HG03095 (cell line): ENCODE results near the gene UNC45B.
"Not testable (repeated sequence)": the region's sequence is repeated elsewhere in the genome, so short reads cannot be mapped to it uniquely, and the experiment has no call there.

Experiments used
- ATAC-seq: cut with Tn5 transposase; IDR thresholded peaks from one replicate; pipeline ENCODE4 v1.9.1; 2021; ENCODE audit warnings: moderate library complexity; ENCODE audit not compliant: unreplicated experiment

The UNC45B gene

DNA sequence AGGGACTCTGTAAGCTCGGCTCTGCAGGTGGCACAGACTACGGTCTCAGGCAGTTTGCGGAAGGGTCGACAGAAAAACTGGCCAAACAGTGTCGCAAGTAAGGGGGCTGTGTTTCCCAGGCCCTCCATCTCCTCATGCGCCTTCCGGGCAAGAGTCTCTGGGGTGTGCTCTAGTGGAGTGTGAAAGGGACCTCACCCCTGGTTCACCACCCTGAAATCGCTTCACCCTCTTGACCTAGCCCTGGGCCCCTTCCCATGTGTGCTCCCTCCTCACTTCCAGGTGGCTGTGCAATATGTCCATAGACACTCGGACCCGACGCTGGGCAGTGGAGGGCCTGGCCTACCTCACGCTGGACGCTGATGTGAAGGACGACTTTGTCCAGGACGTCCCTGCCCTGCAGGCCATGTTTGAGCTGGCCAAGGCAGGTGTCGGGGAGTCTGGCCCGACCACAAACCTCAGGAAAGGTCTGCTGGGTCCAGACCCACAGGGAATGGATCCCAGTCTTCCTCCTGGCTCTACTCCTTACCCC lies 22.3 kb downstream of the UNC45B start:
- ATAC-seq: no peak

- ATAC-seq: no peak
Measured at GRCh38 chr17:35170968-35171771, 23.6 kb downstream of the UNC45B start.

DNA sequence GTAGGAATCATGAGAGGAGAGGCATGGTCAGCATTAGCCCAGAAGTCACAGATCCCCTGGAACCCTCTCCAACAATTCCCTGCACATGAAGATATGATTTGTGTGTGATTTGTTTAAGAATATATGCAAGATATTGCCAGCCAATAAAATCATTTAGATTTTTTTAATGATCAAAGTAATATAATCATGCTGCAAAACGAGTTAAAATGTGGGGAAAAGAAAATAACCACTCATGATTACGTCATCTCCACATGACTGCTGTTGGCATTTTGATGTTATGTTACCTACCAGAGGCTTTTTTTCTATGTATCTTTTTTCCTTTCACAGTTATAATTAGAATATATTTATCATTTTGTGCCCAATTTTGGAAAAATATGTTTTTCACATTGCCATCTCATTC lies 24.2 kb downstream of the UNC45B start:
- no peak for ATAC-seq

GRCh38 chr17:35172321-35172720 lies 24.7 kb downstream of the UNC45B start:
- ATAC-seq: not testable (repeated sequence)

GRCh38 chr17:35174835-35175334 lies 27.3 kb downstream of the UNC45B start:
- no peak for ATAC-seq

DNA sequence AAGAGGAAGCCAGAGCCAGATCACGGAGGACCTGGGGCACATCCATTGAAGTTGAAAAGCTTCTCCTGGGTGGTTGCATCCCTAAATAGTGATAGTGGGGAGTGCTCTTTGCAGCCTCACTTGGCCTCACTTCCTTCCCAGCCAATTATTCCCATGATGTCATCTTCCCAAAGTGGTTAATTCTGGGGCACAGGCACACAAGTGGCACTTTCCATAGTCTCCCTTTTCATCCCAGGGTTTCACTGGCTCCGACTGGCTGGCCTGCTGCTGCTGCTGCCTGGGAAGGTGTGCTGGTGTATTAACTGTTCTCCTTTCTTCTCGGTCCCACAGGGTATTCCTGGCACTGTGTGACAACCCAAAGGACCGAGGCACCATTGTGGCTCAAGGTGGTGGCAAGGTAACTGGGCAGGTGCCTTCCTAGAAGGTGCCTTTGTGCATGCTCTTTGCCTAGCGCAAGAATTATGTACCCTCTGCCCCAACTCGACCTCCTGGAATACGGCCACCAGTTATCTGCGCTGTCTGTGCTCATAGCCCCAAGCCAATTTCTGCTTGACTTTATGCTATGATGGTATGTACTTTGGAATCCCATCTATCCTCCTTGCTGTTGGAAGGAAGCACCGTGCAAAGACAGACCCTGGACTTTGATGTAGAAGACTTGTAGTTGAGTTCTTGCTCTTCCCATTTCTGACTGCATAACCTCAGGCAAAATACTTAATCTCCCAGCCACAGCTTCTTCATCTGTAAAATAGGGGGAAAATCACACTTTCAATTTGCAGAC lies 28.2 kb downstream of the UNC45B start:
- ATAC-seq: no peak

DNA sequence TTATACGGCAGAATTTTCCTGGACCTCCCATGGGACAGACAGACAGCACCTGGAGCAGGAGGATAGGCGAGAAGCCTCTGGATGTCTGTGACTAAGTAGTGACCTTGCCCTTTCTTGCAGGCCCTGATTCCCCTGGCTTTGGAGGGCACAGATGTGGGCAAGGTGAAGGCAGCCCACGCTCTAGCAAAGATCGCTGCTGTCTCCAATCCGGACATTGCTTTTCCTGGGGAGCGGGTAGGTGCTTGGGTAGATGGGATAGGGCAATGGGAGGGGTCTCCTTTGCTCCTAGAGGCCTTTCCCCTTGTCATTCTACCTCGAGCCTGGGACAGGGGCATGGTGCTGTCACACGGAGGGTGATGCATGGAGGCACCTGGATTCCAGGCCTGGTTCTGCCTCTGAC lies 29.3 kb downstream of the UNC45B start:
- ATAC-seq: no peak

- not testable (repeated sequence) for ATAC-seq
Measured at GRCh38 chr17:35179379-35179778, 31.8 kb downstream of the UNC45B start.

- no peak for ATAC-seq
Measured at GRCh38 chr17:35183332-35183731, 35.7 kb downstream of the UNC45B start.

DNA sequence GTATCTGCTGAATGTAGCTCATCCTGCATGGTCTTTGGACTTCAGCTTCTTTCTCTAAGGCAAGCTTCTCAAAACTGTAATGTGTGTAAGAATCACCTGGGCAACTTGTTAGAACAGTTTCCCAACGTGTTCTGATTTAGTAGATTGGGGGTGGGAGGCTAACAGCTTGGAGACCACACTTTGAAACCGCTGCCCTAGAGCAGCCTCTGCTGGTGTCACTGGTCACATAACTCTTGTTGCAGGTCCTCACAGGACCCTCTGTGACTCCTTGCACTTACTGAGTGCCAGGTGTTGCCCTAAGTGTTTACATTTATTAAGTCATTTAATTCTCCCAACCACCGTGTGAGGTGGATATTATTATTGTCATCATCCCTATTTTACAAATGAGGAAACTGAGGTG lies 36.7 kb downstream of the UNC45B start:
- ATAC-seq: no peak

DNA sequence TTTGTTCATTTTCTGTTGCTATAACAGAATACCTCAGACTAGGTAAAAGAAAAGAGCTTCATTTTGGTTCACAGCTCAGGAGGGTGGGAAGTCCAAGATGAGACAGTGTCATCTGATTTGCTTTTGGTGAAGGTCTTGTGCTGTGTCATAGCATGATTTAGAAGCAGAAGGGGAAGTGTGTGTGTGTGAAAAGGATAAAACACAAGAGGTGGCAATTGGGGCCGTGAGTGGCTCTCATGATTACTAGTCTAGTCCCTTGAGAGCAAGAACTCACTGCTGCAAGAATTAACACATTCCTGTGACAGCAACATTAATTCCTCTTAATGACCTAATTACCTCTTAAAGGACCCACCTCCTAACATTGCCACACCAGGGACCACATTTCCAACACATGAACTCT lies 38.2 kb downstream of the UNC45B start:
- no peak for ATAC-seq

- no peak for ATAC-seq
Measured at GRCh38 chr17:35187481-35187880, 39.9 kb downstream of the UNC45B start.

DNA sequence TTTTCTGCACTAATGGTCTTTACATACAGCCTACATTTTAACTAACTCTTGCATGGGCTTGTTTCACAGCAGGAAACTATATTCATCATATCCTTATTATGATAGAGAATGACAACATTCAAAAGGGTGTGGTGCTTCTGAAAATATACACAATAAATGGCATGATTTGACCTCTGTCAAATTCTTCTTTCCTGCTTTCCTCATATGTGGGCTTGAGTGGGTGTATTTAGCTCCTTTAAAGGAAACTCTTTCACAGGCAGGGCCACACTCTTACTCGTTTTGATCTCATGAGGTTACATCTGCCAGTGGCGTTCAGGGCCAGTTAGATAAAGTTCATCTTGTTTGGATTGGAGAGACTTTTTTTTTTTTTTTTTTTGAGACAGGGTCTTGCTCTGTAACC lies 40.5 kb downstream of the UNC45B start:
- ATAC-seq: no peak

- no peak for ATAC-seq
Measured at GRCh38 chr17:35189291-35189690, 41.7 kb downstream of the UNC45B start.

DNA sequence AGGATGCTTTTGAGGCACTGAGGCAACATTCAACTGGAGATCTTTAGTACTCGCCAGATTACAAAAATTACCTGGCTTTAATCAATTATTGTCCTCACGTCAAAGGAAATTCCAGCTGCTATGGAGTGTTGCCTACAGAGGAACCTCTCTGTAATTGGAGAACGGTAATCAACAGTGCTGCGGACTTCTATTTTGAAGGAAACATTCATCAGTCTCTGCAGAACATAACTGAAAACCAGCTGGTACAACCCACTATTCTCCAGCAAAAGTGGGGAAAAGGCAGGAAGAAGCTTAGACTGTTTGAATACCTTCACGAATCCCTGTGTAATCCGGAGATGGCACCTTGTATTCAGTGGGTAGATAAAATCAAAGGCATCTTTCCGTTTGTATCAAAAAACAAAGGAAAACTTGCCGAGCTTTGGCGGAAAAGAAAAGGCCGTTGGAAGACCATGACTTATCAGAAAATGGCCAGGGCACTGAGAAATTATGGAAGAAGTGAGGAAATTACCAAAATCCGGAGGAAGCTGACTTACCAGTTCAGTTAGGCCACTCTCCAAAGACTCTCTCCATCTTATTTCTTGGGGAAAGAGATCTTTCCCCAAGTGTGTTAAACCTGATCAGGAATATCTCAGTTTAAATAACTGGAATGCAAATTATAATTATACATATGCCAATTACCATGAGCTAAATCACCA lies 43.5 kb downstream of the UNC45B start:
- ATAC-seq: no peak

- ATAC-seq: no peak
Measured at GRCh38 chr17:35192708-35193107, 45.1 kb downstream of the UNC45B start.

GRCh38 chr17:35194001-35194400 lies 46.4 kb downstream of the UNC45B start, which contains the start of gene SLC35G3:
Gene SLC35G3, minus strand, starts transcription at chr17:35194393. Its CDS starts 86 bp downstream, at chr17:35194307.
- not testable (repeated sequence) for ATAC-seq

DNA sequence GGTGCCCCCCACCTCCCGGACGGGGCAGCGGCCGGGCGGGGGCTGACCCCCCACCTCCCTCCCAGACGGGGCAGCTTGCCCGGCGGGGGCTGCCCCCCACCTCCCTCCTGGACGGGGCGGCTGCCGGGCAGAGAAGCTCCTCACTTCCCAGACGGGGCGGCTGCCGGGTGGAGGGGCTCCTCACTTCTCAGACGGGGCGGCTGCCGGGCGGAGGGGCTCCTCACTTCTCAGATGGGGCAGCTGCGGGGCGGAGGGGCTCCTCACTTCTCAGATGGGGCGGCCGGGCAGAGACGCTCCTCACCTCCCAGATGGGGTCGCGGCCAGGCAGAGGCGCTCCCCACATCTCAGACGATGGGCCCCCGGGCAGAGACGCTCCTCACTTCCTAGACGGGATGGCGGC lies 47.4 kb downstream of the UNC45B start:
- not testable (repeated sequence) for ATAC-seq

GRCh38 chr17:35202582-35202981 lies 55.0 kb downstream of the UNC45B start:
- not testable (repeated sequence) for ATAC-seq

- no peak for ATAC-seq
Measured at GRCh38 chr17:35210741-35211140, 63.1 kb downstream of the UNC45B start.

- no peak for ATAC-seq
Measured at GRCh38 chr17:35212668-35213067, 65.1 kb downstream of the UNC45B start.
